Activated CD8-positive, alpha-beta memory T cell treated with anti-CD3 and anti-CD28 coated beads for 4 hours (primary cell): ENCODE measurements around the gene PTPRN2.
"Not testable (repeated sequence)": the region's sequence is repeated elsewhere in the genome, so short reads cannot be mapped to it uniquely, and the experiment has no call there.

ENCODE experiments used
- DNase-seq, 2 donors: peaks; one replicate each; pipeline ENCODE4 v3.0.0-alpha.2; 2020; ENCODE audit warnings: low read depth in 2 of 2

The PTPRN2 gene

GRCh38 chr7:158385496-158386354 lies 201.9 kb downstream of the PTPRN2 start:
- not testable (repeated sequence) for DNase-seq

GRCh38 chr7:158384746-158385145 lies 202.9 kb downstream of the PTPRN2 start:
- no peak for DNase-seq

GRCh38 chr7:158383665-158384064 lies 204.0 kb downstream of the PTPRN2 start:
- DNase-seq, result no peak

GRCh38 chr7:158382363-158383254 lies 205.0 kb downstream of the PTPRN2 start:
- DNase-seq, result no peak

GRCh38 chr7:158381956-158382355 lies 205.7 kb downstream of the PTPRN2 start:
- DNase-seq, result no peak

GRCh38 chr7:158378978-158379377 lies 208.6 kb downstream of the PTPRN2 start:
- no peak for DNase-seq

- DNase-seq, result no peak
Measured at GRCh38 chr7:158377800-158378623, 209.6 kb downstream of the PTPRN2 start.

GRCh38 chr7:158376839-158377186 lies 210.8 kb downstream of the PTPRN2 start:
- not testable (repeated sequence) for DNase-seq

GRCh38 chr7:158376146-158376838 lies 211.3 kb downstream of the PTPRN2 start:
- peak in 1 of 2 donors; percentile 11 for DNase-seq

GRCh38 chr7:158375034-158375433 lies 212.6 kb downstream of the PTPRN2 start:
- DNase-seq, result no peak

GRCh38 chr7:158374586-158374985 lies 213.0 kb downstream of the PTPRN2 start:
- no peak for DNase-seq

- no peak for DNase-seq
Measured at GRCh38 chr7:158374146-158374545, 213.5 kb downstream of the PTPRN2 start.

GRCh38 chr7:158373476-158374133 lies 214.0 kb downstream of the PTPRN2 start:
- DNase-seq, result no peak

- DNase-seq, result no peak
Measured at GRCh38 chr7:158372400-158373342, 215.0 kb downstream of the PTPRN2 start.

GRCh38 chr7:158371856-158372255 lies 215.8 kb downstream of the PTPRN2 start:
- DNase-seq, result no peak

- DNase-seq, result no peak
Measured at GRCh38 chr7:158369866-158370265, 217.8 kb downstream of the PTPRN2 start.

- DNase-seq, result no peak
Measured at GRCh38 chr7:158369290-158369689, 218.3 kb downstream of the PTPRN2 start.

- DNase-seq, result no peak
Measured at GRCh38 chr7:158368449-158368848, 219.2 kb downstream of the PTPRN2 start.

- no peak for DNase-seq
Measured at GRCh38 chr7:158367634-158367982, 220.0 kb downstream of the PTPRN2 start.
